GM19468 (cell line): ENCODE data around the gene CEACAM7.
"Not testable (repeated sequence)": the region's sequence is repeated elsewhere in the genome, so short reads cannot be mapped to it uniquely, and the experiment has no call there.

ENCODE experiments used
- ATAC-seq: cut with Tn5 transposase; IDR thresholded peaks from one replicate; pipeline ENCODE4 v1.9.1; 2021; ENCODE audit warnings: mild to moderate bottlenecking, moderate library complexity, moderate number of reproducible peaks; ENCODE audit not compliant: unreplicated experiment; ENCODE audit errors: extremely low read depth

CEACAM7 gene

DNA sequence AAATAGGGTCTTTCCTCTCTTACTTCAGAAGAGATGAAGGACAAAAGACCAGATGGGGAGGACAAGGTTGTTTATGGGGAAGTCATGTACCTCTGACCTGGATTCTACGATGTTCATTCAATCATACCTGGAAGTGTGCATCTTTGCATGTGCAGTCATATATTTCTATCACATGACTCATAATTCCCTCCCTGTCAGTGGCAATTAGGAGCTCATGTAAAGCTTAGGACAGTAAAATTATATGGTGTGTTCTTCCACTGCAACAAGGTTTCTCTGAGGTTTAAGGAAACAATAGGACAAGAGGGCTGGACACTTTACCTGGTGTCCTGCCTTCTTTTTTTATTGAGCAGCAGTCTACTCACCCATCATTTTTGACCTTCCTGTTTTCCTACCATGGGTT is 19.8 kb downstream of the CEACAM7 start:
- ATAC-seq, result no peak

DNA sequence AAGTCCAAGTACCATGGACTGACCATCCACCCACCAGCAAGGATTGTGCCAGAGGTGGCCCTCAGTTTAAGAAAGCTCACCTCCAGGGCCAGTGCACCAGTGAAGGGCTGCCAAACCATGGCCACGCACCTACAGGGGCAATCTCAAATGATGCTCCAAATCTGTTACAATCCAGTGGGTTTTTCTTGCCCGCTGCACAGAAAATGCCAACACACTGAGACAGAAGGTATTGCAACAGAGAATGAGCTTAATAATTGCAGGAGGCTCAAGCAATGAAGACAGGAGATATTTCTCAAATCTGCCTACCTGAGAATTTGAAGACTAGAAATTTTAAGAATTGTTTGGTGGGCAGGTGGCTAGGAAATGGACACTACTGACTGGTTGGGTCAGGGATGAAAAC is 22.0 kb downstream of the CEACAM7 start:
- no peak for ATAC-seq

DNA sequence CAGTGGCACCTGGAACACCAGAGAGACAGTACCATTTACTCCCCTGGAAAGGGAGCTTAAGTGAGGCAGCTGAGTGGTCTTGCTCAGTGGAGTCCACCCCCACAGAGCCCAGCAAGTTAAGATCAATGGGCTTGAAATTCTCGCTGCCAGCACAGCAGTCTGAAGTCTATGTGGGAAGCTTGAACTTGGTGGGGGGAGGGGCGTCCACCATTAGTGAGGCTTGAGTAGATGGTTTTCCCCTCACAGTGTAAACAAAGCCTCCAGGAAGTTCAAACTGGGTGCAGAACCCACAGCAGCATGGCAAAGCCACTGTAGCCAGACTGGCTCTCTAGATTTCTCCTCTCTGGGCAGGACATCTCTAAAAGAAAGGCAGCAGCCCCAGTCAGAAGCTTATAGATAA is 30.9 kb downstream of the CEACAM7 start:
- ATAC-seq, result no peak

DNA sequence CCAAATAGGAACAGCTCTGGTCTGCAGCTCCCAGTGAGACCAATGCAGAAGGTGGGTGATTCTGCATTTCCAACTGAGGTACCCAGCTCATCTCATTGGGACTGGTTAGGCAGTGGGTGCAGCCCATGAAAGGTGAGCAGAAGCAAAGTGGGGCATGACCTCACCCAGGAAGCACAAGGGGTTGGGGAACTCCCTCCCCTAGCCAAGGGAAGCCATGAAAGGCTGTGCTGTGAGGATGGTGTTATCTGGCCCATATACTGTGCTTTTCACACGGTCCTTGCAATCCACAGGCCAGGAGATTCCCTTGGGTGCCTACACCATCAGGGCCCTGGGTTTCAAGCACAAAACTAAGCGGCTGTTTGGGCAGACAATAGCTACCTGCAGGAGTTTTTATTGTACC is 31.3 kb downstream of the CEACAM7 start:
- ATAC-seq, result not testable (repeated sequence)

DNA sequence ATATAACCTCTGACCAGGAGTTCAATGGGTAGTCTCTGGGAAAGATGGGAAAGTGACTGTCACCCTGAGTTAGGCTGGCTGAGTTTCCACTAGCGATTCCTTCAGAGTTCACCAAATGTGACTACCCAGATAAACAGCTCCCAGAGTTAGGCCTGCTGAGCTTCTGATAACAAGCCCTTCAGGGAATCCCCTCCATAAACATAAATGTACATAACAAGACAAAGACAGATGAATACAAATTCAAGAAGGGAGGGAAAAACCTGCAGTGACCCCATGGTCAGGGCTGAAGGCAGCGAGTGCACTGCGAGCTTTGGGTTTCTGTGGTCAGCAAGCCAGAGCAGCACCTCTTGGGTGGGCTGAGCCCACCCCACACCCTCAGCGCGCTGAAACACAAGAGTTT is 35.8 kb downstream of the CEACAM7 start:
- no peak for ATAC-seq

DNA sequence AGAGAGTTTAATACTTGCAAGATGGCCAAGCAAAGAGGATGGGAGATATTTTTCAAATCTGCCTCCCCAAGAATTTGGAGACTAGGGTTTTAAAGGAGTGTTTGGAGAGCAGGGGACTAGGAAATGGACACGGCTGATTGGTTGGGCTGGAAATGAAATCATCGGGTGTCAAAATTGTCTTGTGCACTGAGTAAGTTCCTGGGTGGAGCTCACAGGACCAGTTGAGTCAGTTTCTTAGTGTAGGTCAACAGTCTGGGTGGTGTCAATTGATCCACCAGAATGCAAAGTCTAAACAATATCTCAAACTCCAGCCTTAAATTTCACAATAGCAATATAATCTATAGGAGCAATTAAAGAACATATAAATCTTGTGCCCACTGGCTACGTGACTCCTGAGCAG is 38.2 kb downstream of the CEACAM7 start:
- ATAC-seq, result no peak

DNA sequence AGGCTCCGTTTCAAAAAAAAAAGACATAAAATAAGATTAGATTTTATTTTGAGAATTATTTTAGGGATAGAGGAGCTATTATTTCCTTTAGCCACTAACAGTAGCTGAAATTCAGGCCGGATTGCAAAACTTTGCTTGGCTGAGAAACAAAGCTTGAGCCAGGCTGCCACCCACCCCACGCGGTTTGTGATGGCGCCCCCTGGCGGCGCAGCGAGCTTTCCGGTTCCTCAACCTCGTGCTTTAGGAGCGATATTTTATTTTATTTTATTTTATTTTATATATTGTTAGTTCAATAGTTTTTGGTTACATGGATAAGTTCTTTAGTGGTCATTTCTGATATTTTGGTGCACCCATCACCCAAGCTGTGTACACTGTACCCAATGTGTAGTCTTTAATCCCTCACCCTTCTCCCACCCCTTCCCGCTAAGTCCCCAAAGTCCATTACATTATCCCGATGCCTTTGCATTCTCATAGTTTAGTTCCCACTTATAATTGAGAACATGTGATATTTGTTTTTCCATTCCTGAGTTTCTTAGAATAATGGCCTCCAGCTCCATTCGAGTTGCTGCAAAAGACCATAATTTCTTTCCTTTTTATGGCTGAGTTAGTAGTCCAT is 41.4 kb downstream of the CEACAM7 start:
- no peak for ATAC-seq

DNA sequence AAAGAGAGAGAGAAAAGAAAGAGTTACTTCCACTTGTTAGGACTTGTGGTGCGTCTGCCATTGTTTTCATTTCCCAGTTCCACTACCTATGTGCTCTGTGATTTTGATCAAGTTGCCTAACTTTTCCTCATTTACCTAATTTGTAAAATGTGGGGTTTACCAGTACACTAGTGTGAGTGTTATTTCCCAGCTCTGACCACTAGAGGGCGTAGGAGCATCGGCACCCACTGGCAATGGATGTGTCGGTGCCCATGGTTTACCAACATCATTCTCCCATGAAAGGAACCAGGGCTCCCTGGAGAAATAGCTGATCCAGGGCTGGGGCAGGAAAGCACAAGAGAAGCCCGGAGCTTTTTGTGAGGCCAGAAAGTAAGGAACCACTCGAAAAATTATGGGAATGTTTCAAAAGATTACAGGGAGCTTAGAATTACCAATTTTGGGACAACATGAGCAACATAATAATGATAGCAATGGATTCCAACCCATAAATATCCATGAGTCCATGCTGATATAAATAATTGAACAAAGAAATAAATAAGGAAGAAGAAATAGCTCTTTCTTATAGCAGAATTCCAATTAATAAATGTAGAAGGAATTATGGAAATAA is 46.1 kb downstream of the CEACAM7 start:
- no peak for ATAC-seq

DNA sequence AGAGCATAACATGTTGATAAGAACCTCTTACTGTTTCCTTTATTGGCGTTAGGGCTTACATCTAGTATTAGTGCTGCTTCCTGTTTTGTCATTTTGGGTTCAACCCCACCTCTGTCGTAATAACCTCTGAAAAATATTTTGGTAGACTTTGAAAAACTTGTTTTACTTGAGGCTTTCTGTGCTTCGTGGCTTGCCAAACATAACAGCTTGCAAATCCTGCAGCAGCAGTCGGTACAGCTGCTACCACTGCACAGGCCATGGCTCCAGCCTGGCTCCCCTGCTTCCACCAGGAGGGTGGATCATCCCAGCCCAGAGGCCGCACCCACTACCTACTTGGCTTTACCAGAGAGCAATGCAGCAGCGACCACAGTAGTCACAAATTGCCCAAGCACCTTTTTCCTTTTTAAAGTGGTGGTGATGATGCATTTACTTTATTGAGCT is 49.4 kb downstream of the CEACAM7 start:
- no peak for ATAC-seq

DNA sequence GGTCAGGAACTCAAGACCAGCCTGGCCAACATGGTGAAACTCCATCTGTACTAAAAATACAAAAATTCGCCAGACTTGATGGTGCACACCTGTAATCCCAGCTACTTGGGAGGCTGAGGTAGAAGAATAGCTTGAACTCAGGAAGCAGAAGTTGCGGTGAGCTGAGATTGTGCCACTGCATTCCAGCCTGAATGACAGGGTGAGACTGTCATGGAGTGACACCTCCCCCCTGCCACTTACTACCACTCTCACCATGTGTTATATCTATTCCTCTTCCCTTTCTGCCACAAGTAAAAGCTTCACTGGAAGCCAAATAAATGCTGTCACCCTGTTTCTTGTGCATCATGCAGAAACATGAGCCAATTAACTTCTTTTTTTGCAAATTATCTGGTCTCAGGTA is 50.6 kb downstream of the CEACAM7 start:
- ATAC-seq, result no peak

DNA sequence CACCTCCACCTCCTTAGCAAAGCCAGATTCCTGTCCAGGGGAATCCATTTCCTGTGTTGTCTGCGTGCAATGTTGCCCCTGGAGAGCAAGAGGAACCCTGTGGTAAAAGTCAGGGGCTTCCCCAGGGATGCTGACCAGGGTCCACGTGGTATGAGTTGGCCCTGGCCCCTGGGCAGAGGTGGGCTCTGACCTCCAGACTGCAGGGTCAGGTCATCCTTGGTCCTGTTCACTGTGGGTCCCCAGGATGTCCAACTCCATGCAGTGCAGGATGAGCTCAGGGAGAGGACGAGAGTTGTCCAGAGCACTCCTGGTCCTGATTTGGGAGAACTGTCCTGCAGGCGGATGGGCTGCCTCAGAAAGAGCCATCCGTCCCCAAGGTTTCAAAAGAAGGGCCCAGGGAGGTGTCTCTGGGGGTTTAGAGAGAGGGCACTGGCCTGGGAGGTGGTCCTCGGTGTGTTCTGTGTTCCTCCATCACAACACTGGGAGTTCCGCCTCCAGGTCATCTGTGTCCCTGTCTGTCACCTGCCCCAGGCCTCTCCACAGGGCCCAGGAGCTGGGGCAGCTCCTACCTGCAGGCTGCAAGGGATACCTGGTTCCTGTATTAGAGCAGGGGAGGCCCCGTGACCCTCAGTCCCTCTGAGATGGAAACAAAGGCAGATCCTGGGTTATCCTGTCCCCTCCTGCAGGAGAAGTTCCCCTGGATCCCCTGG is 59.9 kb downstream of the CEACAM7 start:
- no peak for ATAC-seq

DNA sequence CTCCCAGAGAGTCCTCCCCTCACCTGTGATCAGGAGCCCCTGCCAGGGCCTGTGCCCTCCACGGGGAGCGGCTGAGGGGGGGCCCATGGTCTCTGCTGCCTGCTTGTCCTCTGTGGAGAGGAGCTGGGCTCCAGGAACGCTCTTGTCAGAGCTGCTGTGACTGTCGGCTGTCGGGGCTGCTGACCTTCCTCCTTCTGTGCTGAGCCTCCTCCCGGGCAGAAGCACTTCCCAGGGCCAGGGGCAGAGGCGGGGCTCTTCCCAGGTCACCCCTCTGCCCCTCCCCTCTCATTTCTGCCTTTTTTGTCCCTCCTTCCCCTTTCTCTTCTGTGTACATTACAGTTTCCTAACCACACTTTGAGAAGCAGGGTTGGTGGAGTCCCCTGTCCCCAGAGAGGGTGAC is 61.2 kb downstream of the CEACAM7 start, which contains the start of gene CEACAM4:
Gene CEACAM4 (minus strand): TSS at position 198 of the 400 bp plus-strand sequence. CDS start 111 bp downstream, at position 87.
- ATAC-seq, result no peak

DNA sequence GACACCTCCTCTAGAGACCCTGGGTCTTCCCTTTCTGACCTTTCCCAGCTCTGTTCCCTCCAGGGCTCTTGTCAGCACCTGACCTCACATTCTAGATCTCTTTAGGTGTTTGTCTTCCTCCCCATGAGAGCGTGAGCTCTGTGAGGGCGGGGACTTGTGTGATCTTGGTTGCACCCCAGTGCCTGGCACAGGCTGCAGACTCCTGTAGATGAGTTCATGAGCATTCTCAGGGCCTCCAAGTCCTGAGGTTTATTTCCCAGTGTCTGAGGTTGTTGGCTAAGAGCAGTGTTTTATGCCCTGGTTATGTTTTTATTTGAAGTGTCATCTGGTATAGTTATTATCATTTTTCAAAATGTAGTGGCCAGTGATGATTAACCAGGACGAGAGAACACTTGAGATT is 61.8 kb downstream of the CEACAM7 start:
- ATAC-seq, result no peak

DNA sequence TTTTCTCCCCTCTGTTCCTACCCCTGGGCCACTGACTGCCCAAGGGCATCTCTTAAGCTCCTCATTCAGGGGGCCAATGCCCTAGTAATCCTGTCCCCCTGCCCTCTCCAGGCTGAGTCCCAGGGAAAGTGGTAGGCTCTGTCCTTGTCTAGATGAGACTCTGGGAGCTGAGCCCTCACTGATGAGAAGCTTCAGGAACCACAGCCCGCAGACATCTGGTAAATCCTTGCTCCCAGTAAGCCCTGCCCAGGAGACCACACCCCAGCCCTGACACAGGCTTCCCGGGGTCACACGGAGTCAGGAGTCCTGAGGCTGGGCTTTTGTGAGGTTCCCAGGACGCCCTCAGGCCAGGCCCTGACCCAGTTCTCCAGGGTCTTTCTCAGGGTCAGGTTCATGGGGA is 63.1 kb downstream of the CEACAM7 start:
- no peak for ATAC-seq

DNA sequence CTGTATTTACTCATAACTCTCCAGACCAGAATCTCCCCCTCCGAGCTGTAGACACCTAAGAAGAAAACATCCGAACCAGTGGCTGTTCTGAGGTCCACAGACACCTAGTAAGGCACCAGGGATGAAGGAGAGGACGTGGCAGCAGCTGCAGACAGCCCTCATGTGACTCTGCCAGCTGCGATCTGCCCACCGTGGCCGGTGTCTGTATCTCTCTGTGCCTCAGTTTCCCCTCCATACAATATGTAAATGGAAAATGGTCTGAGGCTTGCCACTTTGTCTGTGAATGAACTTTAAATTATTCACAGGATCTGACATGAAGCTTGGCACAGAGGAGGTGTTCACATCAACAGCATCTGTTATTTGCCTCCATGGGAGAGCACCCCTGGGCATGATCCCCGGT is 63.6 kb downstream of the CEACAM7 start:
- ATAC-seq, result no peak

DNA sequence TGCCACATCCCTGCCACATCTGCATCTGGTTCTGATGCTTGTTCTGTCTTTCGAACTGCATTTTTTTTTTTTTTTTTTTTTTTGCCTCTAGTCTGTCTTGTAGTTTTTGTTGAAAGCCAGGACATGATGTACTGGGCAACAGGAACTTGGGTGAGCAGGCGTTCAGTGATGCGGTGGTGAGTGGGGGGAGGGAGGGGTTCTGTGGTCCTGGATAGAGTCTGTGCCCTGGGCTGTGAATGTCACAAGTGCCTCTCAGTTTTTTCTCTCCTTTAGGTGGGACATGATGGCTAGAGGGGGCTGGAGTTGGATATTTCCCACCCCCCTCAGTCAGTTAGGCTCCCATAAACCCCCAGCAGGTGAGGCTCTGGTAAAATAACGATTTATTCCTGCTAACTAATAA is 64.7 kb downstream of the CEACAM7 start:
- no peak for ATAC-seq
